ENCODE measurements around the gene LRRC49. TPM values are rescaled to one million over a fixed set of nuclear protein-coding genes. Genes with fewer than 3 reads are reported as not detected.

LRRC49 gene
- total and polyA plus RNA-seq, 11 donors: 13.3 to 123 (median 60.3) TPM

DNA sequence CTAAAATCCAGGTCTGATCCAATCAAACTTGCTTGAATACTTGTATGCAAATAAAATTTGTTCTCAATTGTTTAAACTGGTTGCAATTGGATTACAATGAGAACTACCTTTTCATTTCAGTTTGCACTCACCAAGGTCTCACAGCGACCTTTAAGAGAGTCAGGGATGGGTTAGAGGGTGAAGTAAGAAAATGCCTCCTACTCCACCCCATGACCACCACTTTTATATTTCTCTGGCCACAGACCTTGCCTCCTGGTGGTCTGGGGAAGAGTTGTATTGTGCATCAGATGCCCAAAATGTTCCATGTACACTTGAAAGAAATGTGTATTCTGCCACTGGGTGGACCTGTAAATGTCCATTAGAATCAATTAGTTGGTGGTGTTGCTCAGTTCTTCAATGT lies 206.3 kb downstream of the LRRC49 start:
- no peaks in the 10 kb centered on the region for H3K36me3 ChIP-seq
- TF ChIP-seq, protein P1, sequence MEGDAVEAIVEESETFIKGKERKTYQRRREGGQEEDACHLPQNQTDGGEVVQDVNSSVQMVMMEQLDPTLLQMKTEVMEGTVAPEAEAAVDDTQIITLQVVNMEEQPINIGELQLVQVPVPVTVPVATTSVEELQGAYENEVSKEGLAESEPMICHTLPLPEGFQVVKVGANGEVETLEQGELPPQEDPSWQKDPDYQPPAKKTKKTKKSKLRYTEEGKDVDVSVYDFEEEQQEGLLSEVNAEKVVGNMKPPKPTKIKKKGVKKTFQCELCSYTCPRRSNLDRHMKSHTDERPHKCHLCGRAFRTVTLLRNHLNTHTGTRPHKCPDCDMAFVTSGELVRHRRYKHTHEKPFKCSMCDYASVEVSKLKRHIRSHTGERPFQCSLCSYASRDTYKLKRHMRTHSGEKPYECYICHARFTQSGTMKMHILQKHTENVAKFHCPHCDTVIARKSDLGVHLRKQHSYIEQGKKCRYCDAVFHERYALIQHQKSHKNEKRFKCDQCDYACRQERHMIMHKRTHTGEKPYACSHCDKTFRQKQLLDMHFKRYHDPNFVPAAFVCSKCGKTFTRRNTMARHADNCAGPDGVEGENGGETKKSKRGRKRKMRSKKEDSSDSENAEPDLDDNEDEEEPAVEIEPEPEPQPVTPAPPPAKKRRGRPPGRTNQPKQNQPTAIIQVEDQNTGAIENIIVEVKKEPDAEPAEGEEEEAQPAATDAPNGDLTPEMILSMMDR (IDR thresholded peaks at IDR 0.05): no peak
- TF ChIP-seq POLR2A (IDR thresholded peaks at IDR 0.05): no peak
- H3K4me1 ChIP-seq: peaks cover 0 to 3% (median 0%) of the 10 kb centered on the region in 12 donors
- H3K9me3 ChIP-seq: no peaks in the 10 kb centered on the region
- no peak for DNase-seq
- intact Hi-C loops (cut with DNase I): no loop called here
- ATAC-seq: no peak
- H3K27ac ChIP-seq: no peak overlapping the region
- 81 to 96% (median 82%) methylated on average over 1 of the region's 1 CpG for WGBS, 4 donors
- H3K27me3 ChIP-seq: no peaks in the 10 kb centered on the region
- H3K4me3 ChIP-seq: no peak overlapping the region

Other genes starting within 250 kb of the LRRC49 start
- 10 to 100 TPM; 23.9 to 57.1 (median 51.2) TPM for gene UACA, start 129.3 kb upstream of the LRRC49 start, total RNA-seq
- 10 to 100 TPM; 10.7 to 41.4 TPM for gene UACA, start 129.3 kb upstream of the LRRC49 start, polyA plus RNA-seq
- 10 to 100 TPM; 31.8 to 73.1 (median 45.0) TPM for gene LARP6, start 38.7 kb upstream of the LRRC49 start, total RNA-seq
- 10 to 100 TPM; 18.9 to 32.7 TPM for gene LARP6, start 38.7 kb upstream of the LRRC49 start, polyA plus RNA-seq
- gene THAP10, start 393 bp upstream of the LRRC49 start, total RNA-seq: 1 to 10 TPM; 2.8 to 5.9 (median 5.1) TPM
- gene THAP10, start 393 bp upstream of the LRRC49 start, polyA plus RNA-seq: 1 to 10 TPM; 1.7 to 5.5 TPM
- gene THSD4, start 222.6 kb downstream of the LRRC49 start, total RNA-seq: 100 to 1,000 TPM in 5 of 9 donors, 10 to 100 TPM in 4; 57.4 to 206 (median 104) TPM
- gene THSD4, start 222.6 kb downstream of the LRRC49 start, polyA plus RNA-seq: 10 to 100 TPM; 32.6 to 42.4 TPM

All from heart left ventricle (tissue), 16 donors.